Vagina (tissue), 2 donors: ENCODE data around the gene FUT1. TPM values are rescaled to one million over a fixed set of nuclear protein-coding genes. Genes with fewer than 3 reads are reported as not detected.

Experiments used
- DNase-seq, 2 donors: peaks; one replicate each; pipeline ENCODE4 v3.0.0-alpha.2; 2017; ENCODE audit errors: extremely low spot score in 2 of 2
- H3K27ac ChIP-seq: fragments of 200-600 bp; sonication (generic); one replicate; pipeline ENCODE4 v1.5.1; 2019
- H3K27me3 ChIP-seq: fragments of 200-600 bp; sonication (generic); one replicate; pipeline ENCODE4 v1.5.1; 2019
- H3K36me3 ChIP-seq, 2 donors: fragments of 200-600 bp; sonication (generic); one replicate each; pipeline ENCODE4 v1.5.1; 2017 to 2019
- H3K4me1 ChIP-seq: fragments of 200-600 bp; sonication (generic); one replicate; pipeline ENCODE4 v1.5.1; 2019
- H3K4me3 ChIP-seq, 2 donors: fragments of 200-600 bp; sonication (generic); 1 replicate in 1 of 2; 2 replicates in 1 of 2; pipeline ENCODE4 v1.5.1; 2016 to 2019
- H3K9me3 ChIP-seq: fragments of 200-600 bp; sonication (generic); one replicate; pipeline ENCODE4 v1.5.1; 2019
- CTCF ChIP-seq, 3 experiments: fragments of 450-650 bp in 2 of 3; fragments of 200-600 bp in 1 of 3; sonication (generic) in 1 of 3; IDR thresholded peaks; one replicate each; pipeline ENCODE4 v1.5.1; 2017 to 2019; ENCODE audit warnings: antibody characterized with exemption in 3 of 3, mild to moderate bottlenecking in 2 of 3, moderate library complexity in 2 of 3
- POLR2A ChIP-seq, 2 donors: fragments of 450-650 bp; IDR thresholded peaks; one replicate each; pipeline ENCODE4 v1.6.1; 2017; ENCODE audit warnings: antibody characterized with exemption in 2 of 2, mild to moderate bottlenecking in 2 of 2, moderate library complexity in 2 of 2
- POLR2AphosphoS5 ChIP-seq, 2 donors: sonication (generic); formaldehyde crosslinking; IDR thresholded peaks; one replicate each; pipeline ENCODE4 v1.9.0; 2017; ENCODE audit warnings: antibody characterized with exemption in 2 of 2, mild to moderate bottlenecking in 2 of 2, low read depth in 1 of 2; ENCODE audit not compliant: insufficient read depth in 1 of 2
- intact Hi-C: fragments of 100-400 bp; cut with DNase I; formaldehyde crosslinking; loops from one replicate; pipeline ENCODE4 v1.15.1; 2023
- total RNA-seq: library from RNA; depleted of rRNA; stranded (reverse); fragments of >200 nt; gene quantifications from one replicate; pipeline ENCODE4 v1.2.3, GENCODE V29; 2016

FUT1 gene
- total RNA-seq, 1 donor from 2014 or later, result 6.4 TPM

GRCh38 chr19:48796298-48797083 is 44.0 kb upstream of the FUT1 start:
- H3K27ac ChIP-seq, result peak overlapping the region; percentile 96
- intact Hi-C loops, result loop anchor here (5.0 kb wide), 1 partner anchor 181 kb away; no protein-coding TSS in a partner anchor
- no peaks in the 10 kb centered on the region for H3K27me3 ChIP-seq
- no peaks in the 10 kb centered on the region for H3K9me3 ChIP-seq
- DNase-seq, result no peak
- H3K4me3 ChIP-seq, result no peak overlapping the region
- TF ChIP-seq POLR2A (IDR thresholded peaks at IDR 0.05), result no peak
- no peak for TF ChIP-seq POLR2AphosphoS5 (IDR thresholded peaks at IDR 0.05; ENCODE audit: insufficient read depth in 1 of 2, low read depth in 1 of 2)
- peaks cover 15% of the 10 kb centered on the region for H3K4me1 ChIP-seq
- H3K36me3 ChIP-seq, result peaks cover 0 to 6% of the 10 kb centered on the region in 2 donors

- no peak for TF ChIP-seq POLR2AphosphoS5 (IDR thresholded peaks at IDR 0.05; ENCODE audit: insufficient read depth in 1 of 2, low read depth in 1 of 2)
- TF ChIP-seq POLR2A (IDR thresholded peaks at IDR 0.05), result no peak
- no peak for TF ChIP-seq CTCF (IDR thresholded peaks at IDR 0.05)
- intact Hi-C loops, result loop anchor here (2.0 to 5.0 kb wide), 2 partner anchors 41 to 182 kb away; partner anchors contain the start of gene HSD17B14
- H3K4me3 ChIP-seq, result no peak overlapping the region
- peaks cover 0 to 6% of the 10 kb centered on the region in 2 donors for H3K36me3 ChIP-seq
- H3K27ac ChIP-seq, result peak overlapping the region; percentile 96
- H3K27me3 ChIP-seq, result no peaks in the 10 kb centered on the region
- no peaks in the 10 kb centered on the region for H3K9me3 ChIP-seq
- no peak for DNase-seq
- H3K4me1 ChIP-seq, result peaks cover 15% of the 10 kb centered on the region
These were observed 43.2 kb upstream of the FUT1 start for GRCh38 chr19:48795685-48796070.

- intact Hi-C loops, result loop anchor here (2.0 to 5.0 kb wide), 2 partner anchors 42 to 182 kb away; partner anchors contain the start of gene HSD17B14
- TF ChIP-seq POLR2AphosphoS5 (IDR thresholded peaks at IDR 0.05; ENCODE audit: insufficient read depth in 1 of 2, low read depth in 1 of 2), result peak; percentile 88 to 91
- no peak for TF ChIP-seq POLR2A (IDR thresholded peaks at IDR 0.05)
- TF ChIP-seq CTCF (IDR thresholded peaks at IDR 0.05), result peak; percentile 95 to 99 (median 97)
- Histone ChIP-seq H3K4me3 (peak overlapping the region; percentile 30 to 56), H3K36me3 (peaks cover 0 to 6% of the 10 kb centered on the region in 2 donors), H3K9me3 (no peaks in the 10 kb centered on the region), H3K27ac (peak overlapping the region; percentile 96), H3K27me3 (no peaks in the 10 kb centered on the region), H3K4me1 (peaks cover 15% of the 10 kb centered on the region)
- no peak for DNase-seq
These were observed 42.7 kb upstream of the FUT1 start for GRCh38 chr19:48795055-48795684.

GRCh38 chr19:48794291-48794690 is 41.9 kb upstream of the FUT1 start:
- H3K27ac ChIP-seq, result peak overlapping the region; percentile 96

More at GRCh38 chr19:48794291-48794690, 41.9 kb upstream of the FUT1 start:
- Histone ChIP-seq H3K36me3 (no peaks in the 10 kb centered on the region), H3K27me3 (no peaks in the 10 kb centered on the region), H3K4me3 (no peak overlapping the region), H3K9me3 (no peaks in the 10 kb centered on the region), H3K4me1 (peaks cover 15% of the 10 kb centered on the region)
- no peak for DNase-seq
- intact Hi-C loops, result loop anchor here (2.0 kb wide), 1 partner anchor 43 kb away; the partner anchor contains the start of gene HSD17B14
- TF ChIP-seq CTCF (IDR thresholded peaks at IDR 0.05) (no peak), POLR2A (IDR thresholded peaks at IDR 0.05) (no peak), POLR2AphosphoS5 (IDR thresholded peaks at IDR 0.05; ENCODE audit: insufficient read depth in 1 of 2, low read depth in 1 of 2) (no peak)
